ENCODE data around the gene SLCO4A1.
A peak's percentile ranks its signal among the peaks of the same experiment; 100 is the strongest.
"Not testable (repeated sequence)": the region's sequence is repeated elsewhere in the genome, so short reads cannot be mapped to it uniquely, and the experiment has no call there.

The SLCO4A1 gene

GRCh38 chr20:62666736-62667529 is 24.6 kb downstream of the SLCO4A1 start:
- DNase-seq = no peak

- DNase-seq = no peak
These were observed 25.5 kb downstream of the SLCO4A1 start for GRCh38 chr20:62667530-62668440.

- peak; percentile 73 for DNase-seq
These were observed 26.2 kb downstream of the SLCO4A1 start for GRCh38 chr20:62668441-62669027.

- DNase-seq = no peak
These were observed 26.9 kb downstream of the SLCO4A1 start for GRCh38 chr20:62669249-62669648.

- DNase-seq = no peak
These were observed 27.9 kb downstream of the SLCO4A1 start for GRCh38 chr20:62670156-62670555.

- no peak for DNase-seq
These were observed 28.7 kb downstream of the SLCO4A1 start for GRCh38 chr20:62670998-62671397.

GRCh38 chr20:62671765-62672164 is 29.5 kb downstream of the SLCO4A1 start:
- DNase-seq = no peak

GRCh38 chr20:62674370-62674769 is 32.1 kb downstream of the SLCO4A1 start:
- no peak for DNase-seq

GRCh38 chr20:62675156-62675876 is 33.0 kb downstream of the SLCO4A1 start:
- DNase-seq = no peak

GRCh38 chr20:62675877-62676260 is 33.6 kb downstream of the SLCO4A1 start:
- no peak for DNase-seq

GRCh38 chr20:62676976-62677375 is 34.7 kb downstream of the SLCO4A1 start:
- no peak for DNase-seq

- no peak for DNase-seq
These were observed 35.4 kb downstream of the SLCO4A1 start for GRCh38 chr20:62677678-62678077.

- no peak for DNase-seq
These were observed 36.2 kb downstream of the SLCO4A1 start for GRCh38 chr20:62678553-62678952.

- no peak for DNase-seq
These were observed 37.8 kb downstream of the SLCO4A1 start for GRCh38 chr20:62679978-62680589.

- DNase-seq = no peak
These were observed 40.7 kb downstream of the SLCO4A1 start for GRCh38 chr20:62682912-62683517.

GRCh38 chr20:62683660-62684322 is 41.5 kb downstream of the SLCO4A1 start:
- not testable (repeated sequence) for DNase-seq

GRCh38 chr20:62684981-62685380 is 42.7 kb downstream of the SLCO4A1 start:
- DNase-seq = no peak

GRCh38 chr20:62685781-62686555 is 43.7 kb downstream of the SLCO4A1 start:
- peak; percentile 75 for DNase-seq

- no peak for DNase-seq
These were observed 44.8 kb downstream of the SLCO4A1 start for GRCh38 chr20:62686869-62687830.
